GM10847 (cell line): Measurements from ENCODE around the gene MIOS.

ENCODE experiments used
- POLR2A ChIP-seq: IDR thresholded peaks from 2 replicates; pipeline ENCODE4 v1.6.1; 2011; ENCODE audit not compliant: insufficient read length; ENCODE audit errors: extremely low read depth

MIOS gene

GRCh38 chr7:7642081-7642480 is 75.4 kb downstream of the MIOS start:
- TF ChIP-seq POLR2A = no peak

GRCh38 chr7:7647495-7648036 is 80.9 kb downstream of the MIOS start:
- TF ChIP-seq POLR2A = no peak

- TF ChIP-seq POLR2A = no peak
Measured at GRCh38 chr7:7650682-7651206, 84.1 kb downstream of the MIOS start.

- TF ChIP-seq POLR2A = no peak
Measured at GRCh38 chr7:7651479-7651878, 84.8 kb downstream of the MIOS start.

GRCh38 chr7:7652798-7653540 is 86.3 kb downstream of the MIOS start:
- TF ChIP-seq POLR2A = no peak

GRCh38 chr7:7653593-7654187 is 87.0 kb downstream of the MIOS start:
- TF ChIP-seq POLR2A = no peak

- TF ChIP-seq POLR2A = no peak
Measured at GRCh38 chr7:7654964-7655715, 88.5 kb downstream of the MIOS start.
